Measurements from ENCODE around the gene ROR2.

DNA sequence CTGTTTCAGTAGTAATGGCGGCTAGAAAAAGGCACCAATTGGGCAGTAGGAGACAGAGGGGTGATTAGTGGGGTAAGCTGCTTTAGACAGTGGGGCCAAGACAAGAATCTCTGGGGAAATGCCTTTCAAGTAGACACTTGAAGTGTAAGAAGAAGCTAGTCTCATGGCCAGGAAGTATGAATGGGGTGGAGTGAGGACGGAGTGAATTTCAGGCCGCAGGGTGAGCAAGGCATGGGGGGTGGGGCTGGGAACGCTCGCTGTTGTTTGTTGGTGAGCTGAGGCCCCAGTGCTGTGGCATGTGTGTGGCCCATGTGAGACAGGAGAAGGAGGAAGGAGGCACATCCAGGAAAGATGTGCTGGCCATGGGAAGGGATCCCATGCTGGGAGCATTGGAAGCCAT is 377.2 kb downstream of the ROR2 start:
- TF ChIP-seq, protein P1, sequence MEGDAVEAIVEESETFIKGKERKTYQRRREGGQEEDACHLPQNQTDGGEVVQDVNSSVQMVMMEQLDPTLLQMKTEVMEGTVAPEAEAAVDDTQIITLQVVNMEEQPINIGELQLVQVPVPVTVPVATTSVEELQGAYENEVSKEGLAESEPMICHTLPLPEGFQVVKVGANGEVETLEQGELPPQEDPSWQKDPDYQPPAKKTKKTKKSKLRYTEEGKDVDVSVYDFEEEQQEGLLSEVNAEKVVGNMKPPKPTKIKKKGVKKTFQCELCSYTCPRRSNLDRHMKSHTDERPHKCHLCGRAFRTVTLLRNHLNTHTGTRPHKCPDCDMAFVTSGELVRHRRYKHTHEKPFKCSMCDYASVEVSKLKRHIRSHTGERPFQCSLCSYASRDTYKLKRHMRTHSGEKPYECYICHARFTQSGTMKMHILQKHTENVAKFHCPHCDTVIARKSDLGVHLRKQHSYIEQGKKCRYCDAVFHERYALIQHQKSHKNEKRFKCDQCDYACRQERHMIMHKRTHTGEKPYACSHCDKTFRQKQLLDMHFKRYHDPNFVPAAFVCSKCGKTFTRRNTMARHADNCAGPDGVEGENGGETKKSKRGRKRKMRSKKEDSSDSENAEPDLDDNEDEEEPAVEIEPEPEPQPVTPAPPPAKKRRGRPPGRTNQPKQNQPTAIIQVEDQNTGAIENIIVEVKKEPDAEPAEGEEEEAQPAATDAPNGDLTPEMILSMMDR (IDR thresholded peaks at IDR 0.05; ENCODE audit: extremely low read depth in 1 of 2, insufficient read depth in 1 of 2, low read depth in 1 of 2, low read length in 2 of 2): no peak
- no peak for TF ChIP-seq EZH2 (IDR thresholded peaks at IDR 0.05; ENCODE audit: borderline replicate concordance, low read depth, low read length, severe bottlenecking)

Measured in endothelial cell of umbilical vein (primary cell).